Stimulated activated CD8-positive, alpha-beta memory T cell treated with anti-CD3 and anti-CD28 coated beads, Interleukin-2, amount 100 ng/mL, for 1 hour (primary cell): Measurements from ENCODE around the gene HOXB6.

Experiments
- DNase-seq, 2 donors: peaks; one replicate each; pipeline ENCODE4 v3.0.0-alpha.2; 2020; ENCODE audit warnings: low read depth in 2 of 2

Gene HOXB6

DNA sequence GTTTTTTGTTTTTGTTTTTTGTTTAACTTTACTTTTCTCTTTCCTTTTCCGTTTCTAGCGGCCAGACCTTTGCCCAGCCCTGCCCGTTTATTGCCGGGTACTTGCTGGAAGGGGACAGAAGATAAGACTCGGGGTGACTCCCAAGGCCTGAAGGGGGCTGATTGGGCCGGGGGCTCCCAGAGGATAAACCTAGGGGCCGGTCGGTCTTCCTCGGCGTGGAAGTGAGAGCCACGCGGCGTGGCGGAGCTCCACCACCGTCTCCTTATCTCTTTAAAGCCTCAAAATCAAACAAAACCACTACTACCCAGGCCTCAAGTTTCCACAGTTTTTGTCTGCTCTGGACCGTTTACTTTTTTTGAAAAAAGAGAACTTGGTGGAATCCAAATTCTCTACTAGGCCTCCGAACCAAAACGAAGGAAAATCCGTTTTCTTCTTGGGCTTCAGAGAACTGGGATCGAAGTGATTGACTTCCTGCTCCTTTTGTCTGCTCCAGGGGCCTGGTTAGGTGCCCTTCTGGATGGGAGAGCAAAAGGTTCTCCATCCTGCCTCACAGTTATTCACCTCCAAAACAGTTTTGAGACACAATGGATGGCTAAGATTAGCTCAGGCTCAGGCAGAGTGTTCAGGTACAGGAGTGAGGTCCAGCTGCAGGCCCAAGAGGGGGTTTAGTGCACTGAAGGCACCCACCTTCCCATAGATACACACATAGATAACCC, 29.9 kb upstream of the HOXB6 start:
- no peak for DNase-seq

DNA sequence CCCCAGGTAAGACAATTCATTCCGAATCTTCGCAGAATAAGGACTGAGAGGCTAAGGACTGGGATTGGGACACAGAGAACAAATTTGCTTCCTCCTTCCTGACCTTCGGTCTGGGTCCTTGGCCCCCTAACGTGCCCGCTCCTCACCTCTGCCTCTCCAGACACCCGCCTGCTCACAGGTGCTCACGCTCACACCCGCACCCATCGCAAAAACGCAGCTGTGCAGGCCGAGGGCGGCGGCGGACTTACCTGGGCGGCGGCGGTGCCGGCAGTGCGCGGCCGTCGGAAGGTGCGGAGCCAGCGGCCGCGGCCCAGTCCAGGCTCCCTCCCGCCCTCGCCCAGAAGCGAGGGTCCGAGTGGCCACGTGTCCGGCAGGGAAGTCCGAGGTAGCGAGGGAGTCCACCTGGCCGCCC, 28.5 kb upstream of the HOXB6 start:
- no peak for DNase-seq

DNA sequence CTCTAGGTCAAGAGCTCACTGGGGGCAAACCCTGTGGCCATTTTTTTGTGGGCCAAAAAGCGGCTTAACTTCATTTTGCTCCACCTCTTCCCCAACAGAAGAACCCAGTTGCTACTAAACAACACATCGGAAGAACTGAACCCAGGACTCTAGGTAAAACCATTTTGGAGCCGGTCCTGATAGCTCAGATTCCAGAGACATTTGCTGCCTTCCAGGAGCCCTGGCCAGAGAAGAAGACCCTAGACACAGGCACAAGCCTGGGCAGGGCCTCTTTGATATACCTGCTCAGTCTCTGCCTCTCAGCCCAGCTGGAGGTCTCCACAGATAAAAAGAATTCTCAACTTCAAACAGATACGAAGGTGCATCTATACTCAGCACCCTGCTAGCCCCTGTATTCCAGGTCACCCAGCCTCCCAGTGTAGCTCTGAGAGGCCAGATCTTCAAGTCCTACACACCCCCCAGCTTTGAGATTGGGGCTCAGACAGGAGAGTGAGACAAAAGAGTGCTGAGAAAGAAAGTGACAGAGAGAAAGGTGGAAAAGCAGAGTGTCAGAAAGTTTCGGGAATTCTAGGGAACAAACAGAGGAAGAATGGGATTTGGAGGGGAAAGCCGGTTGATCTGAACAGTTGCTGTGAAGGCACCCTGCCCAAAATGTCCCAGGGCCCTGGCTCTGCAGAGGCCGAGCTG, 27.9 kb upstream of the HOXB6 start:
- DNase-seq, result no peak

DNA sequence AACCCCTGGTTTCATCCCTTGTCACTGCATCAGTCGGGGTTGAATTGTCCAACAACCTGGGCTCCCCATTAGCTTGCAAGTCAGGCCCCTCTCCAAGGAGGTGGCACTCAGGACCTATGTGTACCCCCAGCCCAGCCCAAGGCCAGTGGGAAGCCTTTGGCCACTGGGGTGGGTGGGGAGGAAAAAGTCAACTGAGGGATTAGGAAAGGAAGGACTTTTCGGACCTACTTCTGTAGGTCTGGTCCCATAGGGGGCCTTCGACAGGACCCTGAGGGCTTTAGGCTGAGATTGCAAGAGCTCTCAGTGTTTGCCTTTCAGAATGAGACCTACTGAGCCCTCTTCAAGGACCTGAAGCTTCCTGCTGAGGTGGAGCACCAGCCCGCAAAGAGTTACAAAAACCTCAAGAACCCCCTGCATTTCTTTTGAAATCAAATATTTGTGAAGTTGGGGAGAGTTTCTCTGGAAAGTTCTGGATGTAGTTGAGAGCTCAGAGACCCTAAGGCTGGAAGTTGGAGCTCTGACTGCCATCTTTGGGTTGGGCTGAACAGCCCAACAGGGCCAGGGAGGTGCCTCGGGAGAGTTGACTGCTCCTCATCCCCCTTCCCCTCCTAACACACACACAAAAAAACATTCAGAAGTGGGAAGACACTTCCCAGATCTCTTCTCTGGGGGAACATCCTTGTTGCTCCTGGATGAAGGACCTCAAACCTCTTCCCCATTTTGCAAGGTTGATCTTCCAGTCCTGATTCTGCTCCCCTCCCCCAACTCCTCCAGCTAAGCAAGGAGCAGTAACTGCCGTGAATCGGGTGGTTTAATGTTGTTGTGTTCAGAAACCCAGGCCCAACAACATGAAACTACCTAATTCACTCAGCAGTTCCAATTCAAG, 27.1 kb upstream of the HOXB6 start:
- no peak for DNase-seq

DNA sequence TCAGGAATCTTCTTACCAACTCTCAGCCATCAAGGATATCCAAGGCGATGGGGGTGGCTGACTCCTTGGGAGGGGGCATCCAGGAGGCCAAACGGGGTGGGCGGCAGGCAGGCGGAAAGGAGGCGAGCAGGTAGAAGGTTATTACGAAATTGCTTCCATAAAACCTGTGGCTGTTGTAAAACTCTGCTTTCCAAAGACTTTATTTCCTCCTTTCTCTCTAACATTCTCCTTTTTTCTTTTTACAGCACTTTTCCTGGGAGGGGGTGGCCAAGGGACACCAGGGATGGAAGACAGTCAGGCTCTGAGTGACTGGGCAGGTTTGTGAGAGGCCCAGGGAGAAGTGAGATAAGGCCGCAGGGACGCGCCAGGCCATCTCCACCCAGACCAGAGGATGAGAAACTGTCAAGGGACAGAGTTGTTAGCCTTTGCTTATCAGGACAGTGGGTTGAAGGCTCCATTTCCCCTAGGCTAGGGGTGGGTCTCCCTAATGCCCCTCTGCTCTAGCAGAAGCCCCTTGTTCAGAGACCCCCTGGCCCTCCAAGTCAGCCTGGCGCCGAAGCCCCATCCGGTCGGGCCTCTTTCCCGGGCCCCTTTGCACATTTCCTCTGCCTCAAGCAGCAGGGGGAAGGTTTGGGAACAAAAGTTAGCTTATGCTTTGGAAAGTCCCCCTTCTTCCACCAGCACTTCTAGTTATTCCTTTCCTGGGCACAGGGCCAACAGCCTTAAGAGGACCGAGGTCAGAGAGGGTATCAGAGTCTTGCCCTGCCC, 26.3 kb upstream of the HOXB6 start:
- DNase-seq, result no peak

DNA sequence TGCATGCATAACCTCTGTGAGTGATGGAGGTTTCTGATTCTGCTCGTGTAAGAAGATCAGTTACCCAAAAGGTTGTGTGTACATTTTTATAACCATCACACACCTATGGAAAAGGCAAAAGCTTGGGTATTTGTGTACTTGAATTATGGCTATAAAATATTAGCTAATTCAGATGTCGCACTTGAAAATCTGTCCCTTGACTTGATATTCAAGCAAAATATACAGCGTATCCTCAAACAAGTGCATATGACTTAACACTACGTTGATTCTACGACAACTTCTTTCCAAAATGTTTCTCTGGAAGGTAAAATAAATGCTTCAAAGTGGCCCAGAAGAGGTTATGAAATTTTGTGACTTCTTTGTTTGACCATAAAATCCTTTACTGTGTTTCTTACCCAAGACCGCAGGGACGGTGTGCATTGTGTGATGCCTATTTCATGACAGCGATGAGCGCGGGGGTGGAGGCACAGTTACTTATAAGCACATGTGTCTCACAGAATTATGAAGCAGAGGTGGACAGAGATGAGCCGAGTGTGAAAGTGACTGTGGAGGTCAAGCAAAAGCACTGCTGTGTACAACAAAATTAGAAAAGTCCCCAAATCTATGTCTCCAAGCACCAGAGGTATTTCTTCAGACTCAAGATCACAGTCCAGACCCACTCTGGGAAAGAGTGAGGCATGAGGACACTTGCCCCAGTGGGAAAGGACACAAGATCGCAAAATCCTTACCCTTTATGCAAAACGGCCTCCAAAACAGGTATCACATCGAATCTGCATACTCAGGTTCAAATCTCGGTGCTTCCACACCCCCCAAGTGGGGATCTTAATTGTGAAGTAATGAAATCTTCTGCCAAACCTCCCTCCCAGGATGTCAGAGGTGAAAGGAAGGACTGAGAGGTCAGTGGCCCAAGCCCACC, 25.5 kb upstream of the HOXB6 start:
- DNase-seq, result no peak

DNA sequence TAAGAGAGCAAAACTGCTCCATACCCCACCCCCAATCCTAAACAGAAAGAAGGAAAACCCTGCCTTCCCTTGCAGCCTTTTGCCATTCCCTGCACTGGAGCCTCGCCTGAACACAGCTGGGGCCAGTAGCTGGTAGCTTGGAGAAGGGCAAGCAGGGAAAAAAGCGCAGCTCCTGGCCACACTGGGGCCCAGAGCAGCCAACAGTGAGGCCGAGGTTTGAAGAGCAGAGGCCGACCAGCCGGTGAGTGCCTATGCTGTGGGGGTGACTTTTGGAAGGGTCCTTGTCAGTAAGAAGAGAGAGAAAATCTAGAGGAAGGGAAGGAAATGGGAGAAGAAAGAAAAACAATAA, 24.6 kb upstream of the HOXB6 start:
- no peak for DNase-seq

DNA sequence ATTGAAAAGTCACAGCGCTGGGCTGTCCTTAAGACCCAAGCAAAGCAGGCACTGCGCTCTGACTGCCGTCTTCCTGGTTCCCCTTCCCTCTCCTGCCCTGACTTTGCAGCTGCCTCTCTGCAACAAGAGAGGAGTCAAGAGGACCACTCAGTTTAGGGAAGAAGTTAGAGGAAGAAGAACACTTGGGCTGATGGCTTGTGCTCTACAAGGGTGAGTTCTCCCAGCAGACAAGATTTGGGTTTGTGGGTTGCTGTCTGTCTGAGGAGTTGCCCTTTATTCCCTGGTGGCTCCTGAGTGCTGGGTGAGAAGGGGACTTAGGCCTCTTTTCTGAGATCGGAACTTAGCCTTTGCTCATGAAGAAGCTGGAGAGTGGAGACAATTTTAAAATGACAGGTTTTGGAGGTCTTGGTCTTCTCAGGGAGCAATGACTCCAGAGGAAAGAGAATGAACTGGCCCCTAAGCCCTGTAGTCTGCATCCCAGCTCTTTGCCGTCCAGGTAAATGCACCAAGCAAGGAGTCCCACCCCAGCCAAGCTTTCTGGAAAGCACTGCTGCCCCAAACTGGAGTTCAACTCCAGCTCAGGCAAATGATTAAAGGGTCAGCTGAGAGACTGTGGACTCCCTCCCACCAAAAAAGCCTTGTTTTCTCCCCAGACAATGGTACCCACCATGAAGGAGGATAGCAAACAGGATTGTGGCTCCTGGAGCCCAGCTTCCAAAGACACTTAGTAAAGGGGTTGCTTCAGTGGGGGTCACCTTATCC, 24.0 kb upstream of the HOXB6 start:
- DNase-seq, result no peak

DNA sequence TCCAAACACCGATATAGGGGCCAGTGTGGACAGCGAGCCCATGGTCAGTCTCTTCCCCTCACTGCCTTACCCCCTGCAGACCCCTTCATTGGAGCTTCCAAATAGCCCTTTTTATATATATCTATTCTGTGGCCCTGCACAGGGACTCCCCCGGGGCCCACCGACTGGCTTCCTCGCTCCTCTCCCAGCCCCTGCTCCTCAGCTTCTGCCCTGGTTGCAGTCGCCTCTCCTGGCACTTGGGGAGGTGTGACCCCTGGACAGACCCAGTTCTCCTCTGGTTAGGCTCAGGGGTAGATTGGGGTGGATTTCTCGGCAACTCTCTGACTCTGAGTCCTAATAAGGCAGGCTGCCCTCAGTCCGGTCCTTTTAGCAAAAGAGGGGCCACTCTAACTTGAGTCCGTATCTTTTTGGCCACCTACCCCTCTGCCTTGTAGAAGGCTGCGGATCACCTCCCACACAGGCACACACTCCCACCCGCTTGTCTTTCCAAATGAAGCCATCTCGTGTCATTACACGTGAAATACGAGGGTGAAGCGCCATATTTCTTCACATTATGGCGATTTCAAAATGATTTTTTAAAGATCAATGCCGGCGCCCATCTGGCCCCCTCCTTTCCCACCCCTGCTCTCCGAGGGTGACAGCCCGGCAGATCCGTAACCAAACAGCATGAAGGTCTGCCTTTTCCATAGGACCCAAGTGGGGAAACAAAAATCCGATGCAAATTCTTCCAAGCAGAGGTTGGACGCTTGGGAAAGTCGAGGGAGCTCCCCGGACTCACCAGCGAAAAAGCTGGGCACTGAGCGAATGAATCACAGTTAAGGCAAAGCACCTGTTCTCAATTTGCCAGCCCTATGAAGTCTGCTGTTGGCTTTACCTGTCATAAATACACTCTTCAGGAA, 23.1 kb upstream of the HOXB6 start:
- DNase-seq, result no peak

DNA sequence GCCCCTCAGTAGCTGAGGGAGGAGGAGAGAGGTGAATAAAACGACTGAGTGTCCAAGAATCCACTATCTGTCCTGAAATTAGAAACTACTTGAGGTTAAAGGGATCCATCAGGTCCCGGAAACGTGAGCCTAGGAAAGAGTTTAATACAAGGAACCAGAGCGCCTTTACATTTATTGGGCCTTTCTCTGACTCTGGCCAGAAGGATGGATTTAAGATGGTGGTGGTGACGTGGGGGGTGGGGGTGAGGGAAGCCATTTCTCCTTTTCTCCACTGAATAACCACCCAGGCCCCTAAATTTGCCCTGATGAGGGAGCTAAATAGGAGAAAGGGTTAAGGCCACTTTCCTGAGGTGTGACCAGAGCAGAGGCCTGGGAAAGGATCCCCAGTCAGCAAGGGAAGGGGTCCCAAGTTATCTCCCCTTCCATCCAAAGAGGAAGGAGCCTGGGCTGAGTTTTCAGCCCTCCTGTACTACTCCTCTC, 22.4 kb upstream of the HOXB6 start:
- DNase-seq, result no peak

DNA sequence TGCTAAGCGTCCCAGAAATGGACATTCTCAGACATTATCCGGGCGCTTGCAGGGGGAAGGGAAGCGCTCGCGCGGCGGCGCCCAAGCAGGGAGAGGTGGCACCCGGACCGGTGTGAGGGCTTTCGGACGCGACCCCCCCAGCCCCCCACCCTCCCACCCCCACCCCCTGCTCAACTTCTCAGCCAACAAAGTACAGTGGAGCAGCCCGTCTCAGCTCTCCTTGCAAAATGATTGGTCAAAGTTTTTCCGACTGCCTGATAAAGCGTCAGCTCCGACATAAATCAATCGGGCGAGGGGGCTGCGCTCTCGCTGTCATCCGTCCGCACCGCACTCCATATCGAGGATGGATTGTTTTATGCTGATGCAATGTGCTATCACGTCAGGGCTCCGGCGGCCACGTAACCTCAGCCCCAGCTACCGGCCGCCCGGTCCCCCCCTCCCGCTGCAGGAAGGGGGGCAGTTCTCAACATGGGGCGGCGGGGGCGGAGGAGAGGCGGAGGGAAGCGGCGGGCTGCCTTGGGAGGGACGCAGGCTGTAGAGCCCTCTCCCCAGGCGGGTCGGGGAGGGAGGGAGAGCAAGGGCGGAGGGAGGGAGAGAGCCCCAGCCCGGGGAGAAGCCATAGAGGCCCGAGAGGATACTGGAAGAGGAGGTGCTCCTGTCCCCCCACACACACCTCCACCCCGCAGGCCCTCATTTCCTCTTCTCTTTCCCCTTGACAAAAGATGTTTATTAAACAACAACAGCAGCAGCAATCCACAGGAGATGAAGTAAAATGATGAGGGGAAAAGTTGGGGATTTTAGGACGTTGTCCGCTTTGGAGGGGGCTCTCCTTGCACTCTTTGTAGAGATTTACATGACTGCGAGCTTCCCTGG, 21.7 kb upstream of the HOXB6 start, which contains the start of gene HOXB9:
Gene HOXB9, minus strand, starts transcription at position 114 of the 873 bp plus-strand sequence. Its CDS starts 89 bp downstream, at position 25.
- DNase-seq, result no peak

DNA sequence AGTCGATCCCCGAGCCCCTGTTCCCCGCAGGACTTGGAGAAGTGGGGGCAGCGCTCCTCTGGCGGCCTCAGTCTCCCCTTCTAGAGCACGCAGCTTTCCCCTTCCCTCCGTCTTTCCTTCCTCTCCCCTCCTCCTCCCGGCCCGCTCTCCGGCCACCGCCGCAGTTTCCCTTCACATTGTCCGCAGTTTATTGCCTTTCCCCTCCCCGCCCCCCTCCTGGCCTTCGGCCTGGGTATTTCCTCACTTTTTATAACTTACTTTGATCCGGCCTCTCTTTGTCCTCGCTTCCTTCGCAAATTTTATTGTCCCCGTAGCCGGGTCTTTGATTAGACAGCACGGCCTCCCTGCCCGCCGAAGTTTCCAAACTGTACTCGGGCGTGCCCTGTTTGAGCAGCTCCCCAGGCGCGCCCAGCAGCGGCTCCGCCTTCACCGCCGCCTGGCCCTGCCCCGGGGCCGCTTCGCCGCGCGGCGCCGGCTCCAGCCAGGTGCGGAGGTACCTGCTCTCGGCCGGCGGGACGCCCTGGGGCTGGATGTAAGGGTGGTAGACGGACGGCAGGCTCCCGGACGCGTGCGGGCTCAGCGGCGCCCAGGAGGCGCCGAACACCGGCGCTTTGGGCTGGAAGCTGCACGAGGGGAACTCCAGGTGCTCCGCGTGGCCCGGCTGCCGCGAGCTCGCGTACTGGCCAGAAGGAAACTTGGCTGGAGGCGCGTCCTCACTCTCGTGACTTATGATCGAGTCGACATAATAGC, 20.9 kb upstream of the HOXB6 start:
- no peak for DNase-seq

DNA sequence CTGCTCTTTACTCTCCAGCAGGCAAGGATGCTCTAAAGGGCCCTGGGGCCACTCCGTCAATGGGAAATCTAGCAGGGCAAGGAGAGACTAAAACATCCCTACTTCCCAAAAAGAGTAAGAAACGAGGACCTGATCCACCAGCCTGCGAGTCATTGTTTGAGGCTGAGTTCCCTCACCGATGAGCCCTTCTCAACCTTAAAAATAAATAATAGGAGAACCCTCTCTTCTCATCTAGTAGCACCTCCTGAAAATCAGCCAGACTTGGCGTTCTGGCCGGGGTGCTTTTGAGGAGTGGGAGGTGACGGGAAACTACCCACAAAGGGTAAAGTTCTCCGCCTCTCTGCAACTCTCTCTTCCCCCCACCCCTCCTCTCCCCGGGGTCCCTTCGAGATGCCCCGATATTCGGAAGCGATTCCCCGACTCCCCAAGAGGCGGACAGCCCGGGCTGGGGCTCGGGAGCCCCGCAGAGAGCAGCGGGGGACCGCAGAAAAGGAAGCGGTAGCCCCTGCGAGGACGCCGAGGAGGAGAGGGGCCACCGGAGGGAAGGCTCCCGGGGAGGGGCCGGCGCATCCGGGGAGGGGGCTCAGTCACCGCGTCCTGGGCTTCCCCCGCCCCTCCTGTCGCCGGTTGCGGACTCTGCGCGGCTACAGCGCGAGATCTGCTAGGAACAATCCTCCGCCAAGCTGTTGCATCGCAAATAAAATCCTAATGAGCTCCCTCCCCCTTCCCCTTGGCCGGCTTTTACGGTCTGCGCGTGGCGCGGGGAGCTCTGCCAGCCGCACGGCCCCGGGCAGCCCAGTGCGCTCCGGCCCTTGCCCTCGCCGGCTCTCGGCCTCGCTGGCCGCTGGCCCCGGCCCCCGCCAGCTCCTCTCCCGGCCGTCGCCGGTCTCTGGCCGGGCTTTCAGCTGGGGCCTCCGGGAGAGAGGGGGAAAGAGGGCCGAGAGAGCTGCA, 20.0 kb upstream of the HOXB6 start:
- DNase-seq, result no peak

DNA sequence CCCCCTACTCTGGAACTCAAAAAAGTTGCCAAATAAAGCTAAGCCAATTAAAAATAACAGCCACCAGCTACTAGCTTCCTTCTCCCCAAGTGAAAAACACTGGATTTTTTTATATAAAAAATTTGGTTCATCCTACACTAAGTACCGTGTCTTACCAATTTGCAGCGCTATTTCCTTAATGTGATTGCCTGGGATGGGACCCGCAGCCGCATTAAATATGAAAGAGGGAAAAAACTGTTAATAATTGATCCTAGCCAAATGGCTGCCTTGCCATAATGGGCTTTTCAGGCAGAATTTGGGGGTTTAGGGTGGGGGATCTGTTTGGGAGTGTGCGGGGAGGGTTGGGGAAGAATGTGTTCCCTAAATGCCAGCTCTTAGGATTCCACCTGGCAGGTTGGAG, 19.3 kb upstream of the HOXB6 start:
- no peak for DNase-seq

DNA sequence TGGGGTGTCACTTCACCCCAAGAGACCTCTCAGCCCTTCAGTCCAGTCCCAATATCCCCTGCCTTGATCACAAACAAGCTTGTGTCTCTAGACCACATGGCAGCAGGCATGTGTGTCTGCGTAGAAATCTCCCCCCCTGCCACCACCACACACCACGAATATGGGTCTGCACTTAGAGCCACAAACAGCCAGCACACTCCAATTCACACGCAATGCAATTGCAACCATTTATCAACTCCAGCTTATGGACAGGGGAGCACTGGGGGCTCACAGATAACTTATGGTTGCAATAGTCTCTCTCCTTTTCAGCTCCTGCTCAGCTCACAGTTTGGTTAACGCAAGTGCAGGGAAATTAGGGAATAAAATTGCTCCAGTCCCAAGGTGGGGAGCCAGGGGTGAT, 18.8 kb upstream of the HOXB6 start:
- no peak for DNase-seq

DNA sequence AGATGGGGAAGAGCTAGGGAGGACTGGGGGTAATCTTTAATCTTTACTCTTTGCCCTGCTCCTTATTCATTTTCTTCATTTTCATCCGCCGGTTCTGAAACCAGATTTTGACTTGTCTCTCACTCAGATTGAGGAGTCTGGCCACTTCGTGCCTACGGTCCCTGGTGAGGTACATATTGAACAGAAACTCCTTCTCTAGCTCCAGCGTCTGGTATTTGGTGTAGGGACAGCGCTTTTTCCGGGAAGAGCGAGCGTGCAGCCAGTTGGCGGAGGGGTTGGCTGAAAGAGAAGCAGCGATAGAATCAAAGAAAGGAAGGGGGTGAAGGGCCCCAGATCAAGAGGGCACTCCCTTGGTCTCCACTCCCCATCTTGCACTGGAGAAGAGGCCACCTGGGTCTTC, 18.1 kb upstream of the HOXB6 start:
- no peak for DNase-seq
